Karpas-422 (cell line): ENCODE results near the gene SYNJ2. TPM values are rescaled to one million over a fixed set of nuclear protein-coding genes. Genes with fewer than 3 reads are reported as not detected.

Source experiments
- DNase-seq: peaks from one replicate; pipeline ENCODE4 v3.0.0-alpha.2; 2015
- H2AFZ ChIP-seq: fragments of 200-600 bp; sonication (generic); 2 replicates; pipeline ENCODE4 v1.6.1; 2014; ENCODE audit warnings: antibody characterized with exemption, low read length, mixed read lengths
- H3K27ac ChIP-seq: fragments of 200-600 bp; sonication (generic); 2 replicates; pipeline ENCODE4 v1.5.1; 2014; ENCODE audit warnings: mild to moderate bottlenecking, low read length, moderate library complexity
- H3K27me3 ChIP-seq: fragments of 200-600 bp; sonication (generic); 2 replicates; pipeline ENCODE4 v1.6.1; 2014; ENCODE audit warnings: low read length, mixed read lengths
- H3K36me3 ChIP-seq: fragments of 200-600 bp; sonication (generic); 2 replicates; pipeline ENCODE4 v1.6.1; 2014; ENCODE audit warnings: low read length, mixed read lengths; ENCODE audit not compliant: insufficient read depth
- H3K4me1 ChIP-seq: fragments of 200-600 bp; sonication (generic); 2 replicates; pipeline ENCODE4 v1.6.1; 2014; ENCODE audit warnings: mild to moderate bottlenecking, low read length, mixed read lengths
- H3K4me2 ChIP-seq: fragments of 200-600 bp; sonication (generic); 2 replicates; pipeline ENCODE4 v1.6.1; 2014; ENCODE audit warnings: low read length, low read depth, mild to moderate bottlenecking; ENCODE audit not compliant: poor library complexity, severe bottlenecking
- H3K4me3 ChIP-seq: fragments of 200-600 bp; sonication (generic); 2 replicates; pipeline ENCODE4 v1.5.1; 2014; ENCODE audit warnings: mild to moderate bottlenecking, antibody characterized with exemption, low read length, mixed read lengths
- H3K79me2 ChIP-seq: fragments of 200-600 bp; sonication (generic); 2 replicates; pipeline ENCODE4 v1.6.1; 2014; ENCODE audit warnings: mild to moderate bottlenecking, low read length, mixed read lengths
- H3K9ac ChIP-seq: fragments of 200-600 bp; sonication (generic); 2 replicates; pipeline ENCODE4 v1.6.0; 2014; ENCODE audit warnings: low read length
- H3K9me2 ChIP-seq: fragments of 200-600 bp; sonication (generic), shearing (Covaris generic); replicated peaks from 2 replicates; pipeline ENCODE4 v1.6.0; 2014; ENCODE audit warnings: mild to moderate bottlenecking, low read length, moderate library complexity; ENCODE audit not compliant: insufficient read depth
- H3K9me3 ChIP-seq: fragments of 300-700, 200-600 bp; sonication (generic); 2 replicates; pipeline ENCODE4 v1.6.1; 2014; ENCODE audit warnings: low read length, mixed read lengths
- H4K20me1 ChIP-seq: fragments of 200-600 bp; sonication (generic); 2 replicates; pipeline ENCODE4 v1.6.1; 2014; ENCODE audit warnings: mild to moderate bottlenecking, antibody characterized with exemption, low read length, low read depth; ENCODE audit not compliant: insufficient read depth
- total RNA-seq: library from RNA; depleted of rRNA; stranded (reverse); fragments of >200 nt; shearing (Covaris generic); gene quantifications from 2 replicates; pipeline ENCODE4 v1.2.3, GENCODE V29; 2014; ENCODE audit warnings: low replicate concordance

The SYNJ2 gene
- total RNA-seq, 1 experiment from 2014 or later: 0.04 TPM

DNA sequence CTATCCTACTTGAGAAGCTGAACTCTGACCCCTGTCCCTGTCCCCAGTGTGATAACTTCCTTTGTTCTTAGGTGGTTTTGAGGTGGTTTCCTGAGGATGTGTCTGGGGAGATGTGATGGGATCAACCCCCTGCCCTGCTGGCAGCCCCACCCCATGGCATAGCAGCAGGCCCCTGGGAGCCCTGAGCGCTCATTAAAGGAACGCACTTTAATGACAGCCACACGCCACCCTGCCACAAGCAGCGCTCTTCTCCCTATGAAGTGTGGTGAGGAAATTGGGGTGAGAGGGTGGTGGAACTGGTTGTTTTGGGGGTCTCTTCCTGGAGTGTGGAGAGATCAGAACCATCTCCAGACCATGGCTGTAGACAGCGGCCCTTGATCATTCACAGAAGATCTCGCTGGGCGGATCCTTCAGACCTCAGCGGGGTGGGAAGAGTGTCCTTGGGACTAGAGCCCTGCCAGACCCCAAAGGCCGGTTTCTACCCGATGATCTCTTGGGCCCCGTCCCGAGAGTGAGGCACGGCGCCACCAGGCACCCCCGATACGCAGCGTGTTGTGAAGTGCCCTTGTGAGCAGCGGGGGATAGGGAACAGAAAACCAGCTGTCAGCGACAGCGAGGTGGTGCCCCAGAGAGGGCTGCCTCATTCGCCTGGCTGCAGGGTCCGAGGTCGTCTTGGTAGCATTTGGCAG, 45.4 kb downstream of the SYNJ2 start:
- Histone ChIP-seq H3K27me3 (no peaks in the 10 kb centered on the region), H3K4me1 (no peaks in the 10 kb centered on the region), H2AFZ (no peak overlapping the region), H4K20me1 (no peaks in the 10 kb centered on the region), H3K4me3 (no peak overlapping the region), H3K4me2 (no peak overlapping the region), H3K36me3 (no peaks in the 10 kb centered on the region), H3K9me2 (no peaks in the 10 kb centered on the region), H3K79me2 (no peaks in the 10 kb centered on the region), H3K9me3 (no peaks in the 10 kb centered on the region), H3K27ac (no peak overlapping the region), H3K9ac (no peak overlapping the region)
- DNase-seq: no peak

DNA sequence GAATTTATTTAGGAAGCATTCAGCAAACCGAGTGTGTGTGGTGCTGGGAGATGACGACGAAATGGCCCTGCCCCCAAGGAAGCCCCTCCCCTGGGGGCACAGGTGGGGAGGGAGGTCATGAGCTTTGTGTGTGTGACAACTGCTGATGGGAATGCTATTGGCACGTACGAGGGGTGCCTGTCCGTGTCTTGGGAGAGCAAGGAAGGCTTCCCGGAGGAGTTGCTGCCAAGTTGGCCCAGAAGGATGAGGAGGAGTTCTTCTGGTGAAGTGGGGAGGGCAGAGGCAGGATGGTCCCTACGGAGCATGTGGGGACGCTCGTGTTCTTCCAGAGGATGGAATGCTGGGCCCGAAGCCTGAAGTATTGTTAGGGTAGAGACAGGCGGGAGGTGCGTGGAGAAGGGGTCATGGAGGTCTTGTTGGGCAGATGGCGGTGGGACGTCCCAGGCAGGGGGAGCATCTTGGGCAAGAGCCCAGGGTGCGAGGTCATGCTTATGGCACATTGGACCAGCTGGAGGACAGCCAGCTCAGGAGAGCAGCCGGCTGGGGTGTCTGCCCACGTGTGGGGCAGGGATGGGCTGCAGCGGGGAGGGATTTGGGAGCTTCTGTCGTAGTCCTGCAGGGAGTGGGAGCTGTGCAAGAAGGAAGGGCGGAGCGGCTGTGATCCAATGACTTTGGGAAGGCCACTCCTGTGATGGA, 46.1 kb downstream of the SYNJ2 start:
- Histone ChIP-seq H3K9me3 (no peaks in the 10 kb centered on the region), H3K79me2 (no peaks in the 10 kb centered on the region), H3K27me3 (no peaks in the 10 kb centered on the region), H4K20me1 (no peaks in the 10 kb centered on the region), H3K9me2 (no peaks in the 10 kb centered on the region), H3K36me3 (no peaks in the 10 kb centered on the region), H3K27ac (no peak overlapping the region), H2AFZ (no peak overlapping the region), H3K4me3 (no peak overlapping the region), H3K4me2 (no peak overlapping the region), H3K9ac (no peak overlapping the region), H3K4me1 (no peaks in the 10 kb centered on the region)
- DNase-seq: no peak

DNA sequence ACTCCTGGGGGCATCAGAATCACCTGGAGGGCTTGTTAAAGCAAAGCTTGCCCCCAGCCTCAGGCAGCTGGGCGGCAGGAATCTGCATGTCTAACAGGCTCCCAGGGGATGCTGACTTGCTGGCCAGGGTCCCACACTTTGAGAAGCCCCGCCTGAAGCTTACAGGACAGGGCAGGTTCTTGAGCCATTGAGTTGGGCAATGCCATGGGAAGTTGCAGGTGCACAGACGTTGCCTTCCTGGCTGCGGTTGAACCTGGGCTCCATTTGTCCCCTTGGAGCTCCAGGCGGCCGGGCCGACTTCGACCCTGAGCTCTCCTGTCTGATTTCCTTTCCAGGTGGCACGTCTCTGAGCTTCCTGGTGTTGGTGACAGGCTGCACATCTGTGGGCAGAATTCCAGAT, 46.8 kb downstream of the SYNJ2 start:
- Histone ChIP-seq H3K27ac (no peak overlapping the region), H3K79me2 (no peaks in the 10 kb centered on the region), H3K36me3 (no peaks in the 10 kb centered on the region), H3K9ac (no peak overlapping the region), H2AFZ (no peak overlapping the region), H4K20me1 (no peaks in the 10 kb centered on the region), H3K4me1 (no peaks in the 10 kb centered on the region), H3K4me3 (no peak overlapping the region), H3K4me2 (no peak overlapping the region), H3K9me2 (no peaks in the 10 kb centered on the region), H3K27me3 (no peaks in the 10 kb centered on the region), H3K9me3 (no peaks in the 10 kb centered on the region)
- DNase-seq: no peak

DNA sequence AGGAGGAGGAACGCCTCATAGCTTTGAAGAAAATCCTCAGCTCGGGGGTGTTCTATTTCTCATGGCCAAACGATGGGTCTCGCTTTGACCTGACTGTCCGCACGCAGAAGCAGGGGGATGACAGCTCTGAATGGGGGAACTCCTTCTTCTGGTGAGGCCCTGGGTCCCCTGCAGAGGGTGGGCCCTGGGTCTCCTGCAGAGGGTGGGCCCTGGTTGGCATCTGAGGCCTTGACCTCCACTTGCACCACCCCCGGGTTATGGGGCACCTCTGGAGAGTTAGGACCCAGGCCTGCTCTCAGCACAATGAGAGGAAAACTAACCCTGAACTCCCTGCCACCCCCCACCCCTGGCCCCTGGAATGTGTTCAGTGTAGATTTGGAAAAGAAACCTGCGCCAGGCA, 47.2 kb downstream of the SYNJ2 start:
- Histone ChIP-seq H2AFZ (no peak overlapping the region), H3K9me2 (no peaks in the 10 kb centered on the region), H3K79me2 (no peaks in the 10 kb centered on the region), H4K20me1 (no peaks in the 10 kb centered on the region), H3K36me3 (no peaks in the 10 kb centered on the region), H3K27ac (no peak overlapping the region), H3K27me3 (no peaks in the 10 kb centered on the region), H3K4me1 (no peaks in the 10 kb centered on the region), H3K9ac (no peak overlapping the region), H3K4me3 (no peak overlapping the region), H3K4me2 (no peak overlapping the region), H3K9me3 (no peaks in the 10 kb centered on the region)
- DNase-seq: no peak

DNA sequence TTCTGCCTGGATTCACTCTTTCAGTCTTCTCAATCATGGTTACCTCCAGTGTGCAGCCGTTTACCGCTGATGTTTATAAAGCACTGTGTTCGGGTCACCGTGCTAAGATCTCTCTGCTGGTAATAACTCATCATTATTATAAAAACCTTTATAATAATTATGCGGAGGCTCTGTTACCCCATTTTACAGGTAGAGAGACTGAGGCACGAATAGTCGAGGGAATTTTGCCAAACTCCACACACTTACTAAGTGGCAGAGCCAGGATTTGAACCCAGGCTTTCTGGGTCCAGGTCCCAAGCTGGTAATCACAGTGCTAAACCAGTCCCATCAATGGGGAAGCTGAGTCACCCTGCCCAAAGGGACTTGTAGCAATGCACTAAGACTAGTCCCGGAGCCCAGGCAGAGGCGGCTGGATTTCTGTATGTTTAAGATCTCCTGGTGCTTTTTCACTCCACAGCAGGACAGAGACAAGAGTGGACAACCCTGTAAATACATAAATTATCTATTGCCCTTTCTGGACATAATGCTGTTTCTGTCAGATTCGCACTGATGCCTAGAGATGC, 48.1 kb downstream of the SYNJ2 start:
- Histone ChIP-seq H3K9ac (no peak overlapping the region), H3K9me3 (no peaks in the 10 kb centered on the region), H2AFZ (no peak overlapping the region), H4K20me1 (no peaks in the 10 kb centered on the region), H3K27ac (no peak overlapping the region), H3K27me3 (no peaks in the 10 kb centered on the region), H3K4me2 (no peak overlapping the region), H3K9me2 (no peaks in the 10 kb centered on the region), H3K4me3 (no peak overlapping the region), H3K4me1 (no peaks in the 10 kb centered on the region), H3K36me3 (no peaks in the 10 kb centered on the region), H3K79me2 (no peaks in the 10 kb centered on the region)
- no peak for DNase-seq

DNA sequence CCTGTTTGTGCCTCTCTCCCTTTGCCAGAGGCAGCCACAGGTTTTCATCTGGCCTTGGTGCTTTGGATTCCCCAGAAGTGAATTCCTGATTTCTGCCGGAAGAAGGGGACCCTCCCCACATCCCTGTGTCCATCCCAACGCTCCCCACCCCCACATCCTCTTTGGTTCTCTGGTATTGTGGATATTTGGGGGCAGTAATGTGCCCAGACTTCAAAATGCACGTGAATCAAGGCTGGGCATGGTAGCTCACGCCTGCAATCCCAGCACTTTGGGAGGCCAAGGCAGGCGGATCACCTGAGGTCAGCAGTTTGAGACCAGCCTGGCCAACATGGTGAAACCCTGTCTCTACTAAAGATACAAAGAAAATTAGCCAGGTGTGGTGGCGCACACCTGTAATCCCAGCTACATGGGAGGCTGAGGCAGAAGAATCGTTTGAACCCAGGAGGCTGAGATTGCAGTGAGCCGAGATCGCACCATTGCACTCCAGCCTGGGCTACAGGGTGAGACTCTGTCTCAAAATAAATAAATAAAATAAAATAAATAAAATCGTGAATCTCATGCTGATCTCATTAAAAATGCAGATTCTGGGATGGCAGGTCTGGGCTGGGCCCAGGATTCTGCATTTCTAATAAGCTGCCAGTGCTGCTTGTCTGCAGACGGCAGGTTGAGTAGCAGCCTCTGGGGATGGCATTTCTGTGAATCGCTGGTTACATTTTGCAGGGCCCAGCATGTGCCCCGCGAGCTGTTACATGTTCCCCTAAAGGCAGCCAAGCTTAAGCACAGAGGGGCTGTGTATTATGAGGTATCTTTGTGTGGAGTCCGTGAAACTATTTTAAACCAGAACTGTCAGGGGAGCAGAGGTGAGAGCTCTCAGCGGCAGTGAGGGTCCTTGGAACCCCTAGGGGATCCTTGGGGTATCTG, 49.0 kb downstream of the SYNJ2 start:
- no peak overlapping the region for H2AFZ ChIP-seq
- H4K20me1 ChIP-seq: no peaks in the 10 kb centered on the region
- no peak overlapping the region for H3K4me3 ChIP-seq
- H3K9me2 ChIP-seq: no peaks in the 10 kb centered on the region
- H3K9me3 ChIP-seq: no peaks in the 10 kb centered on the region
- H3K79me2 ChIP-seq: no peaks in the 10 kb centered on the region
- no peaks in the 10 kb centered on the region for H3K27me3 ChIP-seq
- no peaks in the 10 kb centered on the region for H3K36me3 ChIP-seq
- no peak overlapping the region for H3K9ac ChIP-seq
- H3K4me1 ChIP-seq: no peaks in the 10 kb centered on the region
- no peak overlapping the region for H3K27ac ChIP-seq
- H3K4me2 ChIP-seq: no peak overlapping the region
- no peak for DNase-seq

DNA sequence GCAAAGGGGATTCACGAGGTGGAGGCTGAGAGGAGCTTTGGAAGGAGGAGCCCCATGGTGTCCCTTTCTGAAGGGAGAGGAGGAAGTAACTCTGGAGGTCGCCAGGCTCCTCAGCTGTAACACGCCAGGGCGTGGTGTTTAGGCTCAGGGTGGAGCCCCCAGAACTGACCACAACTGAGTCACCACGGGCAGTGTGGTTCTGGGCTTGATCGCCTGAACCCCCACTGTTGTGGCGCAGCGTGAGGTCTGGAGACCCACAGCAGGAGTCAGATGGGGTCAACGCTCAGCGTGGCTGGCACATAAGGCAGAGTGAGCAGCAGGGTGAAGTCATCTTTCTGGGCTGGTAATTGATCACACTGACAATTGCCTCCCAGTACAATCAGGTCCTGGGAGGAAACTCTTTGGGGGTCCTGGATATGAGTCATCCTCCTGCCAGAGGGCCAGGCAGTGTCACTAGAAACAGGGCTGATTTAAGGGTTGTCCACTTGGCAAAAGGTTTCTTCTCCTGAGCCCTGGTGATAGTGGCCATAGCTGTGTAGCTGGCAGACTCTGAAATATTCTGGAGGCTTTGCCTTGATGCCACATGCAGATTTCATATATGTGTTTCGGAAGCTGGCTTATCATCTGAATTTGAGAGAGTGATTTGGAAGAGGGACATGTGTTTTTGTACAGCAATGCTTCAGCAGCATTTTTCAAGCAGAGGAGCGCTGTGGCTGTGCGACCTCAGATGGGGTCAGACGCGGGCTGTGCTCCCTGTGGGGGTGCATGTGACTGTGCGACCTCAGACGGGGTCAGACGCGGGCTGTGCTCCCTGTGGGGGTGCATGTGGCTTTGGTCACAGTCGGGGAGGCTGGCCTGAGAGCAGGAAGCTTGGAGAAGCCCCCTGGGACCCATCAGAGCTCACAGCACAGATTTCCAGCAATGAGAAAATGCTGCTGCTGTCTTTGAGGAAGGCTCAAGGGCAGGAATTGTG, 50.0 kb downstream of the SYNJ2 start:
- no peak overlapping the region for H3K4me2 ChIP-seq
- H3K79me2 ChIP-seq: no peaks in the 10 kb centered on the region
- H3K27ac ChIP-seq: no peak overlapping the region
- H4K20me1 ChIP-seq: no peaks in the 10 kb centered on the region
- no peak for DNase-seq
- H3K27me3 ChIP-seq: no peaks in the 10 kb centered on the region
- H3K36me3 ChIP-seq: no peaks in the 10 kb centered on the region
- no peaks in the 10 kb centered on the region for H3K9me3 ChIP-seq
- H3K4me1 ChIP-seq: no peaks in the 10 kb centered on the region
- H3K4me3 ChIP-seq: no peak overlapping the region
- no peak overlapping the region for H3K9ac ChIP-seq
- no peak overlapping the region for H2AFZ ChIP-seq
- no peaks in the 10 kb centered on the region for H3K9me2 ChIP-seq
